Measurements from ENCODE around the gene CACNA2D2. TPM values are rescaled to one million over a fixed set of nuclear protein-coding genes. Genes with fewer than 3 reads are reported as not detected.

The CACNA2D2 gene
- total and polyA plus RNA-seq, 4 donors: 0.10 to 0.19 (median 0.15) TPM

- H3K9me3 ChIP-seq (ENCODE audit: control insufficient read depth in 4 of 4, low read length in 3 of 4): no peaks in the 10 kb centered on the region
- TF ChIP-seq, protein P1, sequence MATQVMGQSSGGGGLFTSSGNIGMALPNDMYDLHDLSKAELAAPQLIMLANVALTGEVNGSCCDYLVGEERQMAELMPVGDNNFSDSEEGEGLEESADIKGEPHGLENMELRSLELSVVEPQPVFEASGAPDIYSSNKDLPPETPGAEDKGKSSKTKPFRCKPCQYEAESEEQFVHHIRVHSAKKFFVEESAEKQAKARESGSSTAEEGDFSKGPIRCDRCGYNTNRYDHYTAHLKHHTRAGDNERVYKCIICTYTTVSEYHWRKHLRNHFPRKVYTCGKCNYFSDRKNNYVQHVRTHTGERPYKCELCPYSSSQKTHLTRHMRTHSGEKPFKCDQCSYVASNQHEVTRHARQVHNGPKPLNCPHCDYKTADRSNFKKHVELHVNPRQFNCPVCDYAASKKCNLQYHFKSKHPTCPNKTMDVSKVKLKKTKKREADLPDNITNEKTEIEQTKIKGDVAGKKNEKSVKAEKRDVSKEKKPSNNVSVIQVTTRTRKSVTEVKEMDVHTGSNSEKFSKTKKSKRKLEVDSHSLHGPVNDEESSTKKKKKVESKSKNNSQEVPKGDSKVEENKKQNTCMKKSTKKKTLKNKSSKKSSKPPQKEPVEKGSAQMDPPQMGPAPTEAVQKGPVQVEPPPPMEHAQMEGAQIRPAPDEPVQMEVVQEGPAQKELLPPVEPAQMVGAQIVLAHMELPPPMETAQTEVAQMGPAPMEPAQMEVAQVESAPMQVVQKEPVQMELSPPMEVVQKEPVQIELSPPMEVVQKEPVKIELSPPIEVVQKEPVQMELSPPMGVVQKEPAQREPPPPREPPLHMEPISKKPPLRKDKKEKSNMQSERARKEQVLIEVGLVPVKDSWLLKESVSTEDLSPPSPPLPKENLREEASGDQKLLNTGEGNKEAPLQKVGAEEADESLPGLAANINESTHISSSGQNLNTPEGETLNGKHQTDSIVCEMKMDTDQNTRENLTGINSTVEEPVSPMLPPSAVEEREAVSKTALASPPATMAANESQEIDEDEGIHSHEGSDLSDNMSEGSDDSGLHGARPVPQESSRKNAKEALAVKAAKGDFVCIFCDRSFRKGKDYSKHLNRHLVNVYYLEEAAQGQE (IDR thresholded peaks at IDR 0.05): no peak
- TF ChIP-seq SP1 (IDR thresholded peaks at IDR 0.05): no peak
- no peak for TF ChIP-seq CTCF (IDR thresholded peaks at IDR 0.05; ENCODE audit: low read depth, low read length, missing input control)
- no peak for TF ChIP-seq HNF4A (conservative IDR thresholded peaks at IDR 0.05)
- TF ChIP-seq HNF4G (IDR thresholded peaks at IDR 0.05): no peak
- TF ChIP-seq FOXA2 (IDR thresholded peaks at IDR 0.05): no peak
- no peak for TF ChIP-seq ZBTB33 (IDR thresholded peaks at IDR 0.05)
- TF ChIP-seq FOXA1 (IDR thresholded peaks at IDR 0.05): no peak
- TF ChIP-seq, protein P2, sequence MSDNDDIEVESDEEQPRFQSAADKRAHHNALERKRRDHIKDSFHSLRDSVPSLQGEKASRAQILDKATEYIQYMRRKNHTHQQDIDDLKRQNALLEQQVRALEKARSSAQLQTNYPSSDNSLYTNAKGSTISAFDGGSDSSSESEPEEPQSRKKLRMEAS (IDR thresholded peaks at IDR 0.05): no peak
- TF ChIP-seq EGR1 (IDR thresholded peaks at IDR 0.05; ENCODE audit: low read depth in 2 of 2): no peak
- no peak for TF ChIP-seq RAD21 (IDR thresholded peaks at IDR 0.05)
- no peak for TF ChIP-seq NR2F2 (IDR thresholded peaks at IDR 0.05)
- TF ChIP-seq GABPA (IDR thresholded peaks at IDR 0.05 in 1 of 2, conservative IDR thresholded peaks at IDR 0.05 in 1 of 2): no peak
- H3K36me3 ChIP-seq (ENCODE audit: control insufficient read depth in 4 of 4, insufficient read depth in 3 of 4, low read depth in 1 of 4, low read length in 3 of 4): peaks cover 11 to 26% (median 14%) of the 10 kb centered on the region in 4 donors
- H3K9ac ChIP-seq (ENCODE audit: low read depth in 1 of 2, low read length in 2 of 2): peak overlapping the region; percentile 86 to 90
- no peaks in the 10 kb centered on the region for H3K27me3 ChIP-seq (ENCODE audit: control insufficient read depth in 4 of 4, insufficient read depth in 4 of 4, low read length in 3 of 4)
- peak overlapping the region; percentile 97 to 98 for H3K27ac ChIP-seq (ENCODE audit: low read depth in 1 of 2, low read length in 2 of 2)
- H3K4me3 ChIP-seq (ENCODE audit: low read depth in 1 of 3, low read length in 3 of 3): peak overlapping the region; percentile 67 to 90 (median 79)
- peaks cover 14 to 66% (median 43%) of the 10 kb centered on the region in 4 donors for H3K4me1 ChIP-seq (ENCODE audit: control insufficient read depth in 4 of 4, insufficient read depth in 4 of 4, low read length in 3 of 4)
- 10% methylated on average over 7 of the region's 7 CpGs for WGBS
- DNase-seq (ENCODE audit: low spot score): no peak
Observed at GRCh38 chr3:50350213-50350526, 153.3 kb downstream of the CACNA2D2 start.

- DNase-seq (ENCODE audit: low spot score): peak; percentile 74
- peaks cover 0 to 9% (median 0%) of the 10 kb centered on the region in 4 donors for H3K36me3 ChIP-seq (ENCODE audit: control insufficient read depth in 4 of 4, insufficient read depth in 3 of 4, low read depth in 1 of 4, low read length in 3 of 4)
- no peak overlapping the region for H3K4me3 ChIP-seq (ENCODE audit: low read depth in 1 of 3, low read length in 3 of 3)
- no peak overlapping the region for H3K9ac ChIP-seq (ENCODE audit: low read depth in 1 of 2, low read length in 2 of 2)
- H3K27ac ChIP-seq (ENCODE audit: low read depth in 1 of 2, low read length in 2 of 2): peak overlapping the region in 1 of 2 donors; percentile 38
- H3K4me1 ChIP-seq (ENCODE audit: control insufficient read depth in 4 of 4, insufficient read depth in 4 of 4, low read length in 3 of 4): peaks cover 13 to 45% (median 36%) of the 10 kb centered on the region in 4 donors
- H3K9me3 ChIP-seq (ENCODE audit: control insufficient read depth in 4 of 4, low read length in 3 of 4): no peaks in the 10 kb centered on the region
- no peaks in the 10 kb centered on the region for H3K27me3 ChIP-seq (ENCODE audit: control insufficient read depth in 4 of 4, insufficient read depth in 4 of 4, low read length in 3 of 4)
- 28% methylated on average over 14 of the region's 14 CpGs for WGBS
- TF ChIP-seq CTCF (IDR thresholded peaks at IDR 0.05; ENCODE audit: low read depth, low read length, missing input control) (peak; percentile 68), GABPA (IDR thresholded peaks at IDR 0.05 in 1 of 2, conservative IDR thresholded peaks at IDR 0.05 in 1 of 2) (no peak), EGR1 (IDR thresholded peaks at IDR 0.05; ENCODE audit: low read depth in 2 of 2) (no peak), FOXA1 (IDR thresholded peaks at IDR 0.05) (no peak), RXRA (IDR thresholded peaks at IDR 0.05) (no peak), NR2F2 (IDR thresholded peaks at IDR 0.05) (no peak), FOXA2 (IDR thresholded peaks at IDR 0.05) (no peak), JUND (IDR thresholded peaks at IDR 0.05) (peak; percentile 47 to 50), ZBTB33 (IDR thresholded peaks at IDR 0.05) (no peak), YY1 (IDR thresholded peaks at IDR 0.05) (peak; percentile 20), SP1 (IDR thresholded peaks at IDR 0.05) (no peak), RAD21 (IDR thresholded peaks at IDR 0.05) (peak; percentile 83 to 86), TAF1 (conservative IDR thresholded peaks at IDR 0.05) (no peak), HNF4A (conservative IDR thresholded peaks at IDR 0.05) (no peak)
- TF ChIP-seq, protein P3, sequence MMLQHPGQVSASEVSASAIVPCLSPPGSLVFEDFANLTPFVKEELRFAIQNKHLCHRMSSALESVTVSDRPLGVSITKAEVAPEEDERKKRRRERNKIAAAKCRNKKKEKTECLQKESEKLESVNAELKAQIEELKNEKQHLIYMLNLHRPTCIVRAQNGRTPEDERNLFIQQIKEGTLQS (IDR thresholded peaks at IDR 0.05): no peak
Observed at GRCh38 chr3:50347187-50347813, 156.1 kb downstream of the CACNA2D2 start.

Measured in liver (tissue), 9 donors.